NCI-H1092 (cell line): Measurements from ENCODE around the gene MBNL3.
"Not testable (repeated sequence)": the region's sequence is repeated elsewhere in the genome, so short reads cannot be mapped to it uniquely, and the experiment has no call there.

Experiments
- DNase-seq: peaks from one replicate; lab custom pipeline; 2025; lab: John Stamatoyannopoulos, UW

Gene MBNL3

DNA sequence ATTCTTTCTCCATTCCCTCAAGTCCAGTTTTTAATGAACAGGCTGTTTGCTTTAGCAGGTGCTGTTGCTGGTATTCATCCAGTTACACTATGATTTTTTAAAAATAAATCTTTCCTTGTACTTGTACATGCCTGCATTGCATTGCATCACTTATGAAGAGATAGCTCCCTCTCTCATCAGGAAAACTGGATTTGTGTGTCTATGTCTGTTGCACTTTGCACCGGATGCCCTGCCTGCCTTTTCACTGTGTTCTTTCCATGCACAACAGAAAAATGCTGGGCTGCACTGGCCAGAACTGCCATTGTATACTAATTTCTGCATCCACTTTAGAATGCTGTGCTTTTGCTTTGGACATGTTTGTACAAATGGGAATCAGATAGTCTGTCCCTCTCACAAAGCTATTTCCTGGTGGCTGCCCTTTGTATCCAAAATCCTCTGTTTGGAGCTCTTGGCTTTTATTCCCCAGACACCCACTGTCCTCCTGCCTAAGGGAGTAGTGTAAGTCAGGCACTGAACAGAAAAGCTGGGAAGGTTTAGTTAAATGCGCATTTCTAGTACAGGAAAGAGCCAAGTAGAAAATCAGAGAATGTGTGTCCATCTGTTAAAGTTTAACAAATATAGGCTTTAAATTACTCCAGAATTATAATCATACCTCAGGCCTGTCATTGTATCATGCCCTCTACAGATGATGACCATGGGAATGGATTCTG is 119.1 kb downstream of the MBNL3 start:
- no peak for DNase-seq

DNA sequence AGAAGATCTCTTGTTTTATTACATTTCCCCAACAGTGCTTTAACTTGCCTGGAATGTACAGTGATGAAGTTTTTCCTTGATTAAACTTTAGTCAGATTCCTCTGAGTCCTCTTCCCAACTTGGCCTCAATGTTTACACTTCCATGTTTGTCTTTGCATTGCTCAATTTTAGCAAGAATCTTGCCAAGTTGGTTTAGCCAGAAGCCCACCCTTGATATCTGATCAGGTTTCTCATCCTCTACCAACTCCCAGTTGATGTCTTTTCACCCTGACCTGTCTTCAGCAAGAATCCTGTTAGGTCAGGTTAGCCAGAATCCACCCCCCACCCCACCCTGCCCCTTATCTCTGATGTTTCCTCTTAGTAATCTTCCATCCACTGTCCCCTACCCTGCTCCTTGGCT is 120.9 kb downstream of the MBNL3 start:
- DNase-seq = no peak

DNA sequence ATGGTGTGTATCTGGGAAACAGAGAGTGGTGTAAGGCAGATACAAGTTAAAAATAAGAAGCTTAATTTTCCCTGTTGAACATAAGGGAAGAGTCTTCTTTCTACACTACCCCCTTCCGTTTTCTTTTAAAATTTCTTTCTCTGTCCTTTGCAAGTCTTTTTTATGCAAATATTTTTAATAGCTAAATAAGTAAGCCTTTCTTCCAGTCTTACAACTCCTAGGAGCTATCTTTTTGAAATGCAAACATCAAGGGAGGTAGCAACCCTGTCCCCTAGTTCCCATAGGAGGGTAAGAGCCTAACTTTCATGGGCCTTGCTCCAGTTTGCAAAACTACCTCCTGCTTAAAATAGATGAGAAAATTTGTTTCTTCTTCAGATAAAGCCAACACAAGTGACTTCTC is 121.5 kb downstream of the MBNL3 start:
- no peak for DNase-seq

DNA sequence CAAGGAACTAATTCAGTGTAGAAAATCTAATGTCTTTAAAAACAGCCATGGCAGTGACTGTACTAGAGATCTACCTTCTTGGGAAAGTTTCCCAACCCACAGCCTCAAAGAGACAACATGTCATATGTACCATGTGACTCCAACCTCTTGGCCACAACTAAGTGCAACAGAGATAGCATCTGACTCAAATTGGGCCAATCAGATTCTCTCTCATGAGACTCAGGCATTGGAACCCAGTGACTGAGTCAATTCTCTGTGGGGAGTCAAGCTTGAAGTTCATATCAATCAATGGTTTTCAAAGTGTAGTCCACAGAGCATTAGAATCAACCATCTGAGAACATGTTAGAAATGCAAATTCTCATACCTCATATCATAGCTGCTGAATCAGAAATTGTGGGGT is 123.3 kb downstream of the MBNL3 start:
- DNase-seq = no peak

DNA sequence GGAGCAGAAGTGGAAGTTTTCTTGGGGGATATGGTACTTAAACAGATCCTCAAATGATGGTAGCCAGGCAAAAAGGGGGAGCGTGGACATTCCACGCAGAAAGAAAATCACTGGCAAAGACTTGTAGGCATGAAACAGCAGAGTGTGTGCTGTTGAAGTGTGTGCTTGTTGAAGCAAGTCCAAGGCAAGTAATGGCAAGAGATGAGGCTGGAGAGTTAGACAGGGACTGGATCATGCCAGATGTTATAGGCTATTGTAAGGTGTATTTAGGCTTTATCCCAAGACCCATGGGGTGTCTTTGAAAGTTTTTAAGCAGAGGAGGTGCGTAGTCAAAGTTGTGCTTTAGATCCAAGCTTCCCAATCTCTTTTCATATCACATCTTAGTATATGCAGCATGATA is 124.5 kb downstream of the MBNL3 start:
- no peak for DNase-seq

DNA sequence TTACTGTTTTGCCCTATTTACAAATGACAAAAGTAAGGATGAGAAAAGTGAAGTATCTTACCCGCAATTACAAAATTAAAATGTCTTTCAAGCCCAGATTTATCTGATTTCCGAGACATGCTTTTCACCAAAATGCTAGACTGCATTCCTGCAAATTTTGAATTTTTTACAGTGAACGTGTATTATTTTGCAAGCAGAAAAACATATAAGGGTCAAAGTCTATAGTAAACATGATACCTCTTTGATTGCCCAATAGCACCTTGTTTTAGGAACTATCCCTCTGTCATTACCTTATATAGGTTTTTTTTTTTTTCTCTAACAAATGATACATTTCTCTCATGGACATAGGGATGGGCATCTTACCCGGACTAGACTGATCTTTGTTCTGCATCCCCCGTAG is 135.4 kb downstream of the MBNL3 start:
- no peak for DNase-seq

DNA sequence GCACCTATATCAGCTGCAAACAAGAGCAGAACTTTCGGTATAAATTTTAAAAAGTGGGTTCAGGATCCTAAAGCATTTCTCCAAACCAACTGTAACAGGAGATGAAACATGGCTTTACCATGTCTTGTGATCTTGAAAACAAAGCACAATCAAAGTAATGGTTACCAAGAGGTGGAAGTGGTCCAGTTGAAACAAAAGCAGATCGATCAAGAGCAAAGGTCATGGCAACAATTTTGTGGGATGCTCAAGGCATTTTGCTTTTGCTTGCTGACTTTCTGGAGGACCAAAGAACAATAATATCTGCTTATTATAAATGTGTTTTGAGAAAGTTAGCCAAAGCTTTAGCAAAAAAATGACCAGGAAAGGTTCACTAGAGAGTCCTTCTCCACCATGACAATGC is 152.7 kb downstream of the MBNL3 start:
- DNase-seq = no peak

DNA sequence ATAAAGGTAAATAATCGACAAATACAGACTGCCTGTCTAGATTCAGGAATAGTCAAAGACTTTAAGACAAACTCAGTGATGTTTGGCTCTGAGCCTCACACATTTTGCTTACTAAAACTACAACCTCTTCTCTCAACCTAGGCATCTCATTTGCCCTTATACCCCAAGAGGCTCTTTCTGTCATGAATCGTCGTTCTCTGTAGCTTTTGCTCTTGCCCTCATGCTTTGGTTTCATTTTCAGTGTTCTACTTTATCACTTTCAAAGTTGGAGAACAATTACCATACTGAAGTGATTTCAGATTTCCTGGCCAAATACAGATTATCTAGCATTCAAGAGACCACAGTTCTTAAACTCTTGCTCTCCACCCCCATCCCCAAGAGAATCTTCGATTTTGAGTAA is 155.5 kb downstream of the MBNL3 start:
- DNase-seq = no peak

DNA sequence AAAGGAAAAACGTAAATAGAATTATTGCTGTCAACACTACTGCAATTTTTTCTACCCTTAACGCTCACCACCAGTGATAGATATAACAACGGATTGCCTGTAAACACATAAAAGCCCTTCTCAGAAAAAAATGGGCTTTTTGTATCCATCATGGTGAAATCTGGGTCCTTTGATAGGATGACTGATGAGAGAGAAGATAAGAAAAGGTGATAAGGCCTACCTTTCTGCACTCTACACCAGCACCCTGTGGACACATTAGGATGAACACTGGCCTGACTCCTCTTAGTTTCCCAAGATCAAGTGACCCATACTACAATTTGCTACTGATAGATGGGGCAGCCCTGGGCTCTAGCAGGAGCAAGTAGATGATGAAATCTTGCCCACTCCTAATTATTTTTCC is 157.3 kb downstream of the MBNL3 start:
- no peak for DNase-seq

DNA sequence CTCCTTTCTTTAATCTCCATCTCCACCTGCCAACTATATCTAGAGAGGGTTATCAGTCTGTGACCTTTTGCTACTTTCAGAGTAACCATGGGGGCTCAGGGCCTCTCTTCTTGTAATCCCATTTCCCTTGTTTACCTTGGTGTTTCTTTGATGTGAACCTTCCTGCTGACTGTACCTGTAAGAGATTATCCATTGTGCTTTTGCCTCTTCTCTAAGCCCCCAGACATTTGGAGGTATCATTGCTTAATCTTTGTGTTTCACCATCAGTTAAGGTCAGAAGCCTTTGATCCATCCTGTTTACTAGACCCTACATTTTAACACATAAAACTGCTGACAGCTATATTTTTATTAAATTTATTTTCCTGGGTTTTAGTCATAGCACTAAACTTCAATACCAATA is 157.8 kb downstream of the MBNL3 start:
- no peak for DNase-seq

DNA sequence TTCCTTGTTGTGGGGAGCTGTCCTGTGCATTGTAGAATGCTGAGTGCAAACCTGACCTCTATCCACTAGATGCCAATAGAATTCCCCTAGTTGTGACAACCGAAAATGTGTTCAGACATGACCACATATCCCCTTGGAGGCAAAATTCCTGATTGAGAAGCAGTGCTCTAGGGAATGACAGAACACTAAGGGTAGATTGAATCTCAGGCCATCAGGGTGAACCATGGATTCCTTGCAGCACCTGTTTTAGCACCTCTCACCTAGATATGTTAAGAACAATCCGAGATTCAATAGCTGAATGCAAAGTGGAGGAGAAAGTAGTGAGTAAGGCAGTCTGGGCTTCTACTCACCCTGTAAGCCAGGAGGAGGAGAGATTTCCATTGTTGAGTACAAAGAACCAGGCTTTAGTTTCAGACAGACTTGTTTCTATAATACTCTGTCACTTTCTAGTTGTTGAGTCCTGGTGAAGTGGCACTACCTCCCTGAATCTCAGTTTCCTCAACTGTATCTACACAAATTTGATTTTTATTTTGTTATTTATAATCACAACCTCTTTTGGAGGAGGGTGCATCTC is 158.6 kb downstream of the MBNL3 start:
- DNase-seq = no peak

DNA sequence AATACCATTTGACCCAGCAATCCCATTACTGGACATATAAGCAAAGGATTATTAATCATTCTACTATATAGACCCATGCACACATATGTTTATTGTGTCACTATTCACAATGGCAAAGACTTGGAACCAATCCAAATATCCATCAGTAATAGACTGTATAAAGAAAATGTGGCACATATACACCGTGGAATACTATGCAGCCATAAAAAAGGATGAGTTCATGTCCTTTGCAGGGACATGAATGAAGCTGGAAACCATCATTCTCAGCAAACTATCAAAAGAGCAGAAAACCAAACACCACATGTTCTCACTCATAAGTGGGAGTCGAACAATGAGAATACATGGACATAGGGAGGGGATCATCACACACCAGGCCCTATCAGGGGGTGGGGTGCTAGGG is 161.9 kb downstream of the MBNL3 start:
- not testable (repeated sequence) for DNase-seq
